Natural killer cell (primary cell): ENCODE results near the gene MPL. TPM values are rescaled to one million over a fixed set of nuclear protein-coding genes. Genes with fewer than 3 reads are reported as not detected.

Experiments used
- ATAC-seq, 3 donors: fragments of 150-1000 bp in 2 of 3; fragments of 200-7000 bp in 1 of 3; cut with Tn5 transposase; 1 replicate in 1 of 3; 2 replicates in 2 of 3; pipeline ENCODE4 v1.10.0; 2021; ENCODE audit warnings: mild to moderate bottlenecking in 2 of 3, moderate library complexity in 2 of 3
- DNase-seq, 2 donors: peaks; one replicate each; pipeline versions ENCODE4 v3.0.0 to v3.0.0-alpha.2; 2013 to 2021; ENCODE audit warnings: mixed read lengths in 1 of 2
- H3K27ac ChIP-seq: one replicate; pipeline ENCODE4 v1.5.1; 2013; ENCODE audit warnings: mild to moderate bottlenecking, low read length
- H3K27me3 ChIP-seq: one replicate; pipeline ENCODE4 v1.6.1; 2013; ENCODE audit warnings: low read length; ENCODE audit not compliant: control insufficient read depth, insufficient read depth
- H3K36me3 ChIP-seq: one replicate; pipeline ENCODE4 v1.6.1; 2013; ENCODE audit warnings: low read length; ENCODE audit not compliant: control insufficient read depth, insufficient read depth
- H3K4me1 ChIP-seq: one replicate; pipeline ENCODE4 v1.6.1; 2013; ENCODE audit warnings: low read length; ENCODE audit not compliant: control insufficient read depth, insufficient read depth
- H3K4me3 ChIP-seq: one replicate; pipeline ENCODE4 v1.5.1; 2013; ENCODE audit warnings: low read length
- H3K9me3 ChIP-seq: one replicate; pipeline ENCODE4 v1.6.1; 2013; ENCODE audit warnings: low read length; ENCODE audit not compliant: control insufficient read depth, insufficient read depth
- H3K27ac Mint-ChIP-seq, 2 donors: one replicate each; pipeline ENCODE4 v1.8.0; 2022; ENCODE audit warnings: mild to moderate bottlenecking in 2 of 2, mixed read lengths in 2 of 2, moderate library complexity in 1 of 2
- H3K27me3 Mint-ChIP-seq, 2 donors: one replicate each; pipeline ENCODE4 v1.8.0; 2022; ENCODE audit warnings: low read depth in 2 of 2, mixed read lengths in 2 of 2
- H3K36me3 Mint-ChIP-seq: one replicate; pipeline ENCODE4 v1.8.0; 2022; ENCODE audit warnings: mixed read lengths
- H3K4me1 Mint-ChIP-seq, 2 donors: one replicate each; pipeline ENCODE4 v1.8.0; 2022; ENCODE audit warnings: mixed read lengths in 2 of 2
- H3K4me3 Mint-ChIP-seq: one replicate; pipeline ENCODE4 v1.8.0; 2022; ENCODE audit warnings: mild to moderate bottlenecking, moderate library complexity, mixed read lengths
- H3K9me3 Mint-ChIP-seq, 2 donors: one replicate each; pipeline ENCODE4 v1.8.0; 2022; ENCODE audit warnings: mixed read lengths in 2 of 2
- WGBS: methylation state at CpG from one replicate; pipeline ENCODE4 v1.1.7; 2013; ENCODE audit warnings: missing lambda C conversion rate; ENCODE audit not compliant: insufficient coverage; 5-methylcytosine and 5-hydroxymethylcytosine counted together
- intact Hi-C: fragments of 100-400 bp; cut with micrococcal nuclease; formaldehyde crosslinking; loops from one replicate; pipeline ENCODE4 v1.14.2; 2022
- total RNA-seq, 4 donors: library from RNA; stranded (reverse); fragments of 120-200 nt in 1 of 4; gene quantifications; one replicate each; pipeline versions ENCODE4 v1.2.3 to v1.2.4, GENCODE V29; 2013 to 2022
- TF ChIP-seq, protein P1 (sequence below): fragments of 200-600 bp; IDR thresholded peaks from one replicate; pipeline ENCODE4 v1.8.0; 2022; ENCODE audit warnings: antibody characterized with exemption

The MPL gene
- total RNA-seq, 3 donors from 2014 or later (not counting 1 experiment from before 2014, with no cell fraction given): 0.43 to 1.7 (median 0.48) TPM

DNA sequence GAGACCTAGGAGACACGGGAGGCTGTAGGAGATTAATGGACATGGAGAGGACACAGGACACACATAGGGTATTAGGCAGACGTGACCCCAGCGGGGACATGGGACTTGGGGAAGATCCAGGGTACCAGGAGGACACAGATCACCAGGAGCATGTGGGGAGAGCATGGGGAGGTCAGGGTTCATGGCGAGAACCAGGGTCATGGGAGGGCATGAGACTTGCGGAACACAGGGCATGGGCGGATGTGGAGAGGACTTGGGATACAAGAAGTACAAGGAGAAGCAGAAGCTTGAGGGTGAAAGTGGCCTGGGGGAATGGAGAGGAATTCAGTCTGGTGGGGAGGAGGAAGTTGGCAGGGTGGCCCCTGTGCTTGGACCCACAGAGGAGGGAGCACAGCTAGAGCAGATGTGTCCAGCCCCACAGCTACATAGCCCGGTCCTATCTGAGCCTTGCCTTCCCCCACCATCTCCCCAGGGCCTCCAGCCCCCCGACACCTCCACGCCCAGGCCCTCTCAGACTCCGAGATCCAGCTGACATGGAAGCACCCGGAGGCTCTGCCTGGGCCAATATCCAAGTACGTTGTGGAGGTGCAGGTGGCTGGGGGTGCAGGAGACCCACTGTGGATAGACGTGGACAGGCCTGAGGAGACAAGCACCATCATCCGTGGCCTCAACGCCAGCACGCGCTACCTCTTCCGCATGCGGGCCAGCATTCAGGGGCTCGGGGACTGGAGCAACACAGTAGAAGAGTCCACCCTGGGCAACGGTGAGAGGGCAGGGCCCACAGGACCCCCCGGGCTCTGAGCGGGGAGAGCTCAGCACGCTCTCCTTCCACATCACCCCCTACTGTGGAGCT, 24.7 kb upstream of the MPL start:
- Histone ChIP-seq H3K4me3 (no peak overlapping the region), H3K4me1 (no peaks in the 10 kb centered on the region), H3K9me3 (no peaks in the 10 kb centered on the region), H3K27ac (no peak overlapping the region), H3K27me3 (no peaks in the 10 kb centered on the region), H3K36me3 (peaks cover 2% of the 10 kb centered on the region)
- H3K36me3 Mint-ChIP-seq: no peaks in the 10 kb centered on the region
- no peak for ATAC-seq
- intact Hi-C loops: no loop called here
- no peak for DNase-seq
- H3K27ac Mint-ChIP-seq: no peak overlapping the region
- H3K9me3 Mint-ChIP-seq: no peaks in the 10 kb centered on the region
- no peaks in the 10 kb centered on the region for H3K27me3 Mint-ChIP-seq
- TF ChIP-seq, protein P1, sequence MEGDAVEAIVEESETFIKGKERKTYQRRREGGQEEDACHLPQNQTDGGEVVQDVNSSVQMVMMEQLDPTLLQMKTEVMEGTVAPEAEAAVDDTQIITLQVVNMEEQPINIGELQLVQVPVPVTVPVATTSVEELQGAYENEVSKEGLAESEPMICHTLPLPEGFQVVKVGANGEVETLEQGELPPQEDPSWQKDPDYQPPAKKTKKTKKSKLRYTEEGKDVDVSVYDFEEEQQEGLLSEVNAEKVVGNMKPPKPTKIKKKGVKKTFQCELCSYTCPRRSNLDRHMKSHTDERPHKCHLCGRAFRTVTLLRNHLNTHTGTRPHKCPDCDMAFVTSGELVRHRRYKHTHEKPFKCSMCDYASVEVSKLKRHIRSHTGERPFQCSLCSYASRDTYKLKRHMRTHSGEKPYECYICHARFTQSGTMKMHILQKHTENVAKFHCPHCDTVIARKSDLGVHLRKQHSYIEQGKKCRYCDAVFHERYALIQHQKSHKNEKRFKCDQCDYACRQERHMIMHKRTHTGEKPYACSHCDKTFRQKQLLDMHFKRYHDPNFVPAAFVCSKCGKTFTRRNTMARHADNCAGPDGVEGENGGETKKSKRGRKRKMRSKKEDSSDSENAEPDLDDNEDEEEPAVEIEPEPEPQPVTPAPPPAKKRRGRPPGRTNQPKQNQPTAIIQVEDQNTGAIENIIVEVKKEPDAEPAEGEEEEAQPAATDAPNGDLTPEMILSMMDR: no peak
- WGBS: 92% methylated on average over 24 of the region's 24 CpGs
- no peak overlapping the region for H3K4me3 Mint-ChIP-seq
- H3K4me1 Mint-ChIP-seq: peaks cover 0 to 6% of the 10 kb centered on the region in 2 donors

DNA sequence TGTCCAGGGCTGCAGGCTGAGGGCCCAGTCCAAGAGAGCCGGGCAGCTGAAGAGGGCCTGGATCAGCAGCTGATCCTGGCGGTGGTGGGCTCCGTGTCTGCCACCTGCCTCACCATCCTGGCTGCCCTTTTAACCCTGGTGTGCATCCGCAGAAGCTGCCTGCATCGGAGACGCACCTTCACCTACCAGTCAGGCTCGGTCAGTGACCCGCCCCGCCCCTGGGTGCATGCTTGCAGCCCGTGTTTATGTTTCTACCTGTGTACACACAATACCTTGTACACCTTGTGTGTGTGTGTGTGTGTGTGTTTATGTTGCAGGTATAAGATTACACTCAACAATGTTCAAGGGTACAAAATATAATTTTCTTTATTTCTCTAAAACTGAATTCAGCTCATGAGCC, 23.8 kb upstream of the MPL start:
- Histone ChIP-seq H3K4me1 (no peaks in the 10 kb centered on the region), H3K27ac (no peak overlapping the region), H3K4me3 (no peak overlapping the region), H3K27me3 (no peaks in the 10 kb centered on the region), H3K36me3 (peaks cover 2% of the 10 kb centered on the region), H3K9me3 (no peaks in the 10 kb centered on the region)
- Mint-ChIP-seq H3K27ac (no peak overlapping the region), H3K36me3 (no peaks in the 10 kb centered on the region), H3K4me3 (no peak overlapping the region), H3K9me3 (no peaks in the 10 kb centered on the region), H3K4me1 (peaks cover 0 to 6% of the 10 kb centered on the region in 2 donors), H3K27me3 (no peaks in the 10 kb centered on the region)
- ATAC-seq: no peak
- intact Hi-C loops: no loop called here
- 95% methylated on average over 7 of the region's 10 CpGs for WGBS
- DNase-seq: no peak
- TF ChIP-seq, protein P1: no peak

DNA sequence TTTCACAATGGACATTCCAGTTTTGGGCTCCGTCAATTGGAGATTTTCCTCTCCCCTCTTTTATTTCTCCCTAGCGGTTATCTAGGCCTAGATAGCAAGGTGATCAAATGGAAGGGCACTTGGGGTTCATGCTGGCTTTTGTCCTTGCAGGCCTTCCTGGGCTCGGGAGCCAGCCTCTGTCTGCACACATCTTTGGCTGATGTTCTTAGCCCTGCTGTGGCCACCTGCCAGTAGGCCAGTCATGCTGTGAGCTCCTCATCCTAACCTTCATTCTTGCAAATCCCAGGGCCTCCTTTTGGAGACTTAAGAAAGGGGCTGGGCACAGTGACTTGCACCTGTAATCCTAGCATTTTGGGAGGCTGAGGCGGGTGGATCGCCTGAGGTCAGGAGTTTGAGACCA, 23.4 kb upstream of the MPL start:
- DNase-seq: no peak
- no peaks in the 10 kb centered on the region for H3K36me3 Mint-ChIP-seq
- intact Hi-C loops: no loop called here
- H3K4me1 ChIP-seq: no peaks in the 10 kb centered on the region
- no peak overlapping the region for H3K4me3 ChIP-seq
- H3K9me3 Mint-ChIP-seq: no peaks in the 10 kb centered on the region
- H3K9me3 ChIP-seq: no peaks in the 10 kb centered on the region
- no peaks in the 10 kb centered on the region for H3K27me3 Mint-ChIP-seq
- H3K36me3 ChIP-seq: peaks cover 2% of the 10 kb centered on the region
- H3K4me1 Mint-ChIP-seq: peaks cover 0 to 6% of the 10 kb centered on the region in 2 donors
- H3K27ac Mint-ChIP-seq: no peak overlapping the region
- 95% methylated on average over 5 of the region's 5 CpGs for WGBS
- TF ChIP-seq, protein P1: no peak
- H3K27ac ChIP-seq: no peak overlapping the region
- no peak for ATAC-seq
- H3K4me3 Mint-ChIP-seq: no peak overlapping the region
- H3K27me3 ChIP-seq: no peaks in the 10 kb centered on the region

DNA sequence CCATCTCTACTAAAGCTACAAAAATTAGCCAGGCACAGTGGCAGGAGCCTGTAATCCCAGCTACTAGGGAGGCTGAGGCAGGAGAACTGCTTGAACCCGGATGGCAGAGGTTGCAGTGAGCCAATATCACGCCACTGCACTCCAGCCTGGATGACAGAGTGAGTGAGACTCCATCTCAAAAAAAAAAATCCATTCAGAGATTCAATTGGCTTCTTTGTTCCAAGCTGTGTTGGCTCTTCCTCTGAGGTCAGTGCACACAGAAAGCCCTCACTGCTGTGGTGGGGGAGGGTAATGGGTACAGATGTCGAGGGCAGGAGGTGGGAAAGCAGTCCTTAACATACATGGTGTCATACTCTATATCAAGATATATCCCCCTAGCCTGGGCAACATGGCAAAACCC, 22.1 kb upstream of the MPL start:
- Mint-ChIP-seq H3K4me3 (no peak overlapping the region), H3K27ac (no peak overlapping the region), H3K27me3 (no peaks in the 10 kb centered on the region), H3K9me3 (no peaks in the 10 kb centered on the region), H3K36me3 (no peaks in the 10 kb centered on the region), H3K4me1 (peaks cover 0 to 12% of the 10 kb centered on the region in 2 donors)
- ATAC-seq (no peak), DNase-seq (no peak)
- no peaks in the 10 kb centered on the region for H3K36me3 ChIP-seq
- no peaks in the 10 kb centered on the region for H3K27me3 ChIP-seq
- H3K4me1 ChIP-seq: no peaks in the 10 kb centered on the region
- no peak overlapping the region for H3K4me3 ChIP-seq
- 92% methylated on average over 2 of the region's 3 CpGs for WGBS
- intact Hi-C loops: no loop called here
- no peak overlapping the region for H3K27ac ChIP-seq
- TF ChIP-seq, protein P1: no peak
- H3K9me3 ChIP-seq: no peaks in the 10 kb centered on the region
